Measurements from ENCODE around the gene NOTCH2NLA. TPM values are rescaled to one million over a fixed set of nuclear protein-coding genes. Genes with fewer than 3 reads are reported as not detected.

Gene NOTCH2NLA
- total RNA-seq: 30.1 and 61.2 TPM in 2 replicates

GRCh38 chr1:146228710-146229477 lies at the start of gene NOTCH2NLA:
TSS of gene NOTCH2NLA (minus strand) at chr1:146229021. CDS start at chr1:146189337, 39,684 bp downstream.

GRCh38 chr1:146144465-146144864 lies 84.4 kb downstream of the NOTCH2NLA start, which contains the start of gene NBPF10:
TSS of gene NBPF10 (minus strand) at chr1:146144804. CDS start at chr1:146144769, 35 bp downstream.

Other genes with a start within 250 kb of the NOTCH2NLA start
- gene TXNIP, start 232.4 kb downstream of the NOTCH2NLA start, total RNA-seq: 18.7 and 484 TPM in 2 replicates
- gene HJV, start 207.3 kb downstream of the NOTCH2NLA start, total RNA-seq: not detected in 2 replicates
- gene NBPF10, start 84.2 kb downstream of the NOTCH2NLA start, total RNA-seq: 0.65 and 1.8 TPM in 2 replicates